ENCODE data around the gene CALML6. TPM values are rescaled to one million over a fixed set of nuclear protein-coding genes. Genes with fewer than 3 reads are reported as not detected.

Gene CALML6
- total RNA-seq, 4 donors from 2014 or later, result 0.57 TPM; not detected in 3

- H3K4me3 ChIP-seq, result no peak overlapping the region
- intact Hi-C loops (cut with DNase I), result no loop called here
- TF ChIP-seq, protein P1, sequence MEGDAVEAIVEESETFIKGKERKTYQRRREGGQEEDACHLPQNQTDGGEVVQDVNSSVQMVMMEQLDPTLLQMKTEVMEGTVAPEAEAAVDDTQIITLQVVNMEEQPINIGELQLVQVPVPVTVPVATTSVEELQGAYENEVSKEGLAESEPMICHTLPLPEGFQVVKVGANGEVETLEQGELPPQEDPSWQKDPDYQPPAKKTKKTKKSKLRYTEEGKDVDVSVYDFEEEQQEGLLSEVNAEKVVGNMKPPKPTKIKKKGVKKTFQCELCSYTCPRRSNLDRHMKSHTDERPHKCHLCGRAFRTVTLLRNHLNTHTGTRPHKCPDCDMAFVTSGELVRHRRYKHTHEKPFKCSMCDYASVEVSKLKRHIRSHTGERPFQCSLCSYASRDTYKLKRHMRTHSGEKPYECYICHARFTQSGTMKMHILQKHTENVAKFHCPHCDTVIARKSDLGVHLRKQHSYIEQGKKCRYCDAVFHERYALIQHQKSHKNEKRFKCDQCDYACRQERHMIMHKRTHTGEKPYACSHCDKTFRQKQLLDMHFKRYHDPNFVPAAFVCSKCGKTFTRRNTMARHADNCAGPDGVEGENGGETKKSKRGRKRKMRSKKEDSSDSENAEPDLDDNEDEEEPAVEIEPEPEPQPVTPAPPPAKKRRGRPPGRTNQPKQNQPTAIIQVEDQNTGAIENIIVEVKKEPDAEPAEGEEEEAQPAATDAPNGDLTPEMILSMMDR (IDR thresholded peaks at IDR 0.05), result no peak
- no peak for TF ChIP-seq POLR2A (IDR thresholded peaks at IDR 0.05)
- H3K27me3 ChIP-seq, result peaks cover 0 to 5% (median 0%) of the 10 kb centered on the region in 4 donors
- H3K4me1 ChIP-seq, result peaks cover 11 to 51% (median 14%) of the 10 kb centered on the region in 3 donors
- no peak overlapping the region for H3K27ac ChIP-seq
- no peaks in the 10 kb centered on the region for H3K36me3 ChIP-seq
- no peak for DNase-seq
- WGBS, 2 donors, result 74 to 80% methylated on average over 11 to 14 of the region's 19 CpGs
- H3K9me3 ChIP-seq, result no peaks in the 10 kb centered on the region
These were observed 1.8 kb downstream of the CALML6 start for GRCh38 chr1:1916851-1917251.

GRCh38 chr1:1917304-1917976, 2.4 kb downstream of the CALML6 start:
- no peak for DNase-seq
- TF ChIP-seq, protein P1 (IDR thresholded peaks at IDR 0.05), result no peak
- TF ChIP-seq POLR2A (IDR thresholded peaks at IDR 0.05), result no peak
- Histone ChIP-seq H3K27ac (no peak overlapping the region), H3K36me3 (no peaks in the 10 kb centered on the region), H3K4me3 (no peak overlapping the region), H3K9me3 (no peaks in the 10 kb centered on the region), H3K4me1 (peaks cover 11 to 51% (median 14%) of the 10 kb centered on the region in 3 donors), H3K27me3 (peaks cover 0 to 5% (median 0%) of the 10 kb centered on the region in 4 donors)
- 100% methylated on average over 2 of the region's 14 CpGs; no CpG with 5 or more reads in 1 of the 2 donors for WGBS, 2 donors
- intact Hi-C loops (cut with DNase I), result no loop called here

DNA sequence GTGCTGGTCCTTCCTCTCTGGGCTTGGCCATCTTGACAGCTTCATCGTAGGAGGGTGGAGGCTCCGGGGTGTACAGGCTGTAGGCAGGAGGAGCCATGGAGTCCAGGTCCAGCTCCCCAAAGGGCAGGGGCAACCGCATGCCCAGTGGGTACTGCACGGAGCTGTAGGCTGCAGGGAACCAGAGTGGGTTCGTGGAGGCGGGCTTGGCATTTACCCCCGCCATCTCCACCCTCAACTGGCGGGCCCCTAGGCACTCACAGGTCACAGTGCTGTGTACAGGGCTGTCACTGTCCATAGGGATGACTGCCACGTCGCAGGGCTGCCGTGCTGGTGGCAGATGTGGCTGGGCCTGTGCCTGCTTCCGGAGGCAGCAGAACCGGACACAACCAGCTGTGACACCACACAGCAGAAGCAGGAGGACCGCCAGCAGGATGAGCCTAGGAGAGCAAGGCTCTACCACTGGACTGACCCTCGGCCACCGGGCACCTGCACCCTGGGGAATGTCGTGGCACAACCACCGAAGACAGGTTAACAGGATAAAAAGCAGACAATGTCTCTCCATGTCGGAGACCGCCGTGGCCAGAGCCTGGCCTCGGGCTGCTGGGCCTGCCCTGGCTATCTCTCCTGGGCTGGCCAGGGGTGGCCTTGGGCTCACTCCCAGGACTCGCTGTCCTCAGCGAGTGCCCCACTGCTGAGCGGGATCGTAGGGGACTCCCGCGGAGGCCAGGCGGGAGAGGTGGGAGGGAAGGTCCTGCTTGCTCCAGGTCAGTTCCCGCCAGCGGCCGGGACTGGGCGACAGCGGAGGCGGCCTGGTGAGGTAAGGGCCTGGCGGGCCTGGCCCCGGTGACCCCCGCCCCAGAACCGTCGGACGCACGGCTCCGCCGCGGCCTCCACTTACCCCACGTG, 3.2 kb downstream of the CALML6 start:
- 45% methylated on average over 10 of the region's 46 CpGs; no CpG with 5 or more reads in 1 of the 2 donors for WGBS, 2 donors
- Histone ChIP-seq H3K9me3 (no peaks in the 10 kb centered on the region), H3K27ac (peak overlapping the region; percentile 44 to 79 (median 73)), H3K36me3 (no peaks in the 10 kb centered on the region), H3K27me3 (peaks cover 0 to 5% (median 0%) of the 10 kb centered on the region in 4 donors), H3K4me1 (peaks cover 11 to 51% (median 14%) of the 10 kb centered on the region in 3 donors), H3K4me3 (peak overlapping the region; percentile 43 to 75 (median 51))
- DNase-seq, result no peak
- intact Hi-C loops (cut with DNase I), result no loop called here
- no peak for TF ChIP-seq POLR2A (IDR thresholded peaks at IDR 0.05)
- TF ChIP-seq, protein P1 (IDR thresholded peaks at IDR 0.05), result no peak

- Histone ChIP-seq H3K36me3 (no peaks in the 10 kb centered on the region), H3K27me3 (peaks cover 0 to 5% (median 0%) of the 10 kb centered on the region in 4 donors), H3K4me3 (peak within 1 kb of the TSS; percentile 43 to 75 (median 51)), H3K4me1 (peaks cover 11 to 50% (median 14%) of the 10 kb centered on the region in 3 donors), H3K27ac (peak within 1 kb of the TSS; percentile 44 to 79 (median 73)), H3K9me3 (no peaks in the 10 kb centered on the region)
- no peak for DNase-seq
- no CpG with 5 or more reads among the region's 44 CpGs for WGBS, 2 donors
- TF ChIP-seq, protein P1 (IDR thresholded peaks at IDR 0.05), result peak in 1 of 6 experiments; percentile 12
- peak in 1 of 4 donors; percentile 41 for TF ChIP-seq POLR2A (IDR thresholded peaks at IDR 0.05)
- intact Hi-C loops (cut with DNase I), result no loop called here
These were observed 3.8 kb downstream of the CALML6 start, which contains the start of gene TMEM52 for GRCh38 chr1:1918901-1919303. Gene TMEM52 (minus strand): TSS chr1:1919279. CDS start chr1:1919265, 14 bp downstream.
